D721Med (cell line): ENCODE data around the gene SF3B2.

Experiments
- DNase-seq: peaks from one replicate; pipeline ENCODE4 v3.0.0; 2011; ENCODE audit warnings: low spot score; ENCODE audit not compliant: insufficient read length
- FAIRE-seq: peaks from 2 replicates; lab custom pipeline; 2011; peaks lifted over from hg19 to GRCh38; lab: Jason Lieb, UNC
- TF ChIP-seq, protein P1 (sequence below): IDR thresholded peaks from 2 replicates; pipeline ENCODE4 v1.5.1; 2012; ENCODE audit warnings: mild to moderate bottlenecking, control low read depth; ENCODE audit not compliant: insufficient read depth; ENCODE audit errors: missing control alignments

SF3B2 gene

DNA sequence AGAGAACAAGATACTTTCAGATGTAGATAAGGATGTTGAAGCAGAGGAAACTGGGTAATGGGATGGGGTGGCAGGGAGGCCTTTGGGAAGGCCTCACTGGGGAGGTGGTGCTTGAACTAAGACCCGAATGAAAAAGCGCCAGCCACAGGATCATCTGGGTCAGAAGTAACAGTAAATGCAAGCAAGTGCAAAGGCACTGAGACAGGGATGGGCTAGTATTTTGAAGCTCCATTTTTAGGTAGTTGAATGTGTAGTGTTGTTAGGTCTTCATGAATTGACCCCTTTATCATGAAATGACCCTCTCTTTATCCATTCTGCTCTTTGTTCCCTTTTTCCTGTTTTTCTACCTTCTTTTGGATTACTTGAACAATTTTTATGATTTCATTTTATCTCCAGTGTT is 11.7 kb downstream of the SF3B2 start:
- FAIRE-seq, result no peak

DNA sequence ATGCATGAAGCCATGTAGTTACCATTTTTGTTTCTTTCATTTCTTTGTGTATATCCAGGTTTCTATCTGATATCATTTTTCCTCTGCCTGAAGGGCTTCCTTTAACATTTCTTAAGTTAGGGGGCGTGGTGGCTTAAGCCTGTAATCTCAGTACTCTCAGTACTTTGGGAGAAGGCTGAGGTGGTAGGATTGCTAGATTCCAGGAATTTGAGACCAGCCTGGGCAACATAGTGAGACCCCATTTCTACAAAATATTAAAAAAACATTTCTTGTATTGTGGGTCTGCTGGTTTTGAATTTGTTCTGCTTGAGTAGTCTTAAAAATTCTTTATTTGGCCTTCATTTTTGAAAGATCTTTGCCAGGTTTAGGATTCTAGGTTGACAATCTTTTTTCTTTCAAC is 12.4 kb downstream of the SF3B2 start:
- FAIRE-seq, result no peak

More for the DNA sequence above, 11.7 kb downstream of the SF3B2 start:
- TF ChIP-seq, protein P1, sequence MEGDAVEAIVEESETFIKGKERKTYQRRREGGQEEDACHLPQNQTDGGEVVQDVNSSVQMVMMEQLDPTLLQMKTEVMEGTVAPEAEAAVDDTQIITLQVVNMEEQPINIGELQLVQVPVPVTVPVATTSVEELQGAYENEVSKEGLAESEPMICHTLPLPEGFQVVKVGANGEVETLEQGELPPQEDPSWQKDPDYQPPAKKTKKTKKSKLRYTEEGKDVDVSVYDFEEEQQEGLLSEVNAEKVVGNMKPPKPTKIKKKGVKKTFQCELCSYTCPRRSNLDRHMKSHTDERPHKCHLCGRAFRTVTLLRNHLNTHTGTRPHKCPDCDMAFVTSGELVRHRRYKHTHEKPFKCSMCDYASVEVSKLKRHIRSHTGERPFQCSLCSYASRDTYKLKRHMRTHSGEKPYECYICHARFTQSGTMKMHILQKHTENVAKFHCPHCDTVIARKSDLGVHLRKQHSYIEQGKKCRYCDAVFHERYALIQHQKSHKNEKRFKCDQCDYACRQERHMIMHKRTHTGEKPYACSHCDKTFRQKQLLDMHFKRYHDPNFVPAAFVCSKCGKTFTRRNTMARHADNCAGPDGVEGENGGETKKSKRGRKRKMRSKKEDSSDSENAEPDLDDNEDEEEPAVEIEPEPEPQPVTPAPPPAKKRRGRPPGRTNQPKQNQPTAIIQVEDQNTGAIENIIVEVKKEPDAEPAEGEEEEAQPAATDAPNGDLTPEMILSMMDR, result no peak
- DNase-seq, result no peak

DNA sequence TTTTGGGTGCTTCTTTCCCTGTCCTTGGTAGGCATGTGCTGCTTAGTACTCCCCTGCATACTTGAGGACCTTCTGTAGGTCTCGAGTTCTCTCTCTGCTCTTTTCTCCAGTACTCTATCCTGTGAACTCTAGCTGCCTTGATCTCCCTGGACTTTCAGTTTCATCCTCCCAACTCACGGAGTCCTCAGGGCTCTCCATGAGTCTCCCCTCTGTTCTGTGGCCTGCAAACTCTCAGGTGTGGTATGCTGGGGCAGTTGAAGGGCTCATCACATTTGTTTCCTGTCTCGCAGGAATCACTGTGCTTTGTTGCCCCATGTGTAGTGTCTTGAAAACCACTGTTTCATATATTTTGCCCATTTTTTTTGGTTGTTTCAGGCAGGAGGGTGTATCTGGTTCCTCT is 14.6 kb downstream of the SF3B2 start:
- TF ChIP-seq, protein P1, result no peak
- DNase-seq, result no peak
- no peak for FAIRE-seq

More for the DNA sequence above, 12.4 kb downstream of the SF3B2 start:
- no peak for DNase-seq
- TF ChIP-seq, protein P1, result no peak

DNA sequence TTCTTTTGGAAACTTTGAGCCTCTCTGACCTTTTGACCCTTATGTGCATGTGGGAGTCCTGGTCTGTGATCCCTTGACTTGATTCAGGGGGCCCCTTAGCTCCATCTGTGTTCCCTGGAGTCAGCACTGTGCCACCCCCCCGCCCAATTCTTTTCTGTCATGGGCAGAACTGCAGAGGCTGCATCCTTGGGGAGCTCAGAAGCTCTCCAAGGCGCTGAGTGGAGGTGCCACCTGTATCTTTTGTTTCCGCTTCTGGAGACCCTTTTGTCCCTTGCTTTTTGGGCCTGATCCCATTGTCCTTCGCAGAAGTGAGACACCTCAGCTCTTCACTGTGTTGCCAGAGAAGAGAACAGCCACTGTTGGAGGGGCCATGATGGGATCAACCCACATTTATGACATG is 15.5 kb downstream of the SF3B2 start:
- DNase-seq, result no peak
- TF ChIP-seq, protein P1, result no peak
- FAIRE-seq, result no peak

DNA sequence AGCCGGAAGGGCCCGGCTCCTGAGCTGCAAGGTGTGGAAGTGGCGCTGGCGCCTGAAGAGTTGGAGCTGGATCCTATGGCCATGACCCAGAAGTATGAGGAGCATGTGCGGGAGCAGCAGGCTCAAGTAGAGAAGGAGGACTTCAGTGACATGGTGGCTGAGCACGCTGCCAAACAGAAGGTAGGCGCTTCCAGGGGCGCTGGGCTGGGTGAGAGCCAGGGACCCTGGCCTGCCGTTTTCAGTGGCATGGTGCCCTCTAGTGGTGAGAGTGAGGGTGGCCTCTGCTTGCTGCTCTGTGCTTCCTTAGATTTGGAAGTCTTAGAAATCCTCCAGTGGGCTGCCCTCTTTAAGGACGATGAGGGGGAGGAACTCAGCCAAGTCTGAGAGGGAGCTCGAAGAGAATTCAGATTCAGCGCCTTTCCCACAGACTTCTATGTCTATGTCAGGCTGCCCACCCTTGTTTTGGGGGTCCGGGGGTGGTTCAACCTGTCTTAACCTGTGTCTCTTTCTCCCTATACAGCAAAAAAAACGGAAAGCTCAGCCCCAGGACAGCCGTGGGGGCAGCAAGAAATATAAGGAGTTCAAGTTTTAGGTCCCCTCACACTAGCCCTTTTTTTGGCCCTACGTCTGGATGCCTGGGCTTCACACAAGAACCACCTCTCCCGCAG is 16.1 kb downstream of the SF3B2 start:
- peak; percentile 70 for DNase-seq
- TF ChIP-seq, protein P1, result peak; percentile 84
- FAIRE-seq, result no peak

DNA sequence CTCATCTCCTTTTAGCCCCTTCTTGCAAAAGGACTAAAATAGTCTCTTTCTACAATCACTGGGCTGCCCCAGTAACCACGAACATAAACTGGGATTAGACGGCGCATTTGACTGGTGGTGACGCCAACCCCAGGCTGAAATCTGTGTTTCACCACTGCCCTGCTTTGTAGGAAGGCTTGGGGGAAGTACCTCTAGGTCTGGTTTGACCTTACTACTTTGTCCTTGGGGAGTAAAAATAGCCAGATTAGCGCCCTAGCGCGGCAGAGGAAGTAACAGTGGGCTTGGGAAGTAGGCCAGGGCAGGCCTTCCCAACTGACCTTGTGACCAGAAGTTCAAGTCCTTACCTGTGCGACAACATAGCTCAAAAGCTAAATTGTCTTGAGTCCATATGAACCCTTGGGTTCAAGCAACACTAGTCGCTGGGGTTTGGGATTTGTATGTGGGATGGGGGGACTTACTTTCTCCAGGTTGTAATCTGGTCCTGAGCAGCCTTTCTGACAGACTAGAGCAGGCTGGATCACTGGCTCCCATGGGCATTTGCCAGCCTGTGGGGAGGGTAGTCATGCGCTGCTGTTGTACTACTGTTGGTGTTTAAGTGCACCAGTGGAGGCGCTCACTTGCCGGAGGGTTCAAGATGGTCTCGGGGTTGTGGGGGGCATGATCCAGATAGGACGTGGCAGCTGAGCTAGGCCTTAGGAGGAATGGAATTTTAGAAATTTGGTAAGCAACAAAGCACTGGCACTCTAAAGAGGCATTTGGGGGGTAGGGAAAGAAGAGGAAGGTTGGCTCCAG is 17.0 kb downstream of the SF3B2 start:
- no peak for DNase-seq
- no peak for FAIRE-seq
- TF ChIP-seq, protein P1, result peak; percentile 27
